ENCODE data around the gene SLK. TPM values are rescaled to one million over a fixed set of nuclear protein-coding genes. Genes with fewer than 3 reads are reported as not detected.

SLK gene
- total and polyA plus RNA-seq, 2 of the 13 experiments (the other 11 are each of a cell fraction or from before 2014, with no cell fraction given): 3.4 to 22.8 TPM

DNA sequence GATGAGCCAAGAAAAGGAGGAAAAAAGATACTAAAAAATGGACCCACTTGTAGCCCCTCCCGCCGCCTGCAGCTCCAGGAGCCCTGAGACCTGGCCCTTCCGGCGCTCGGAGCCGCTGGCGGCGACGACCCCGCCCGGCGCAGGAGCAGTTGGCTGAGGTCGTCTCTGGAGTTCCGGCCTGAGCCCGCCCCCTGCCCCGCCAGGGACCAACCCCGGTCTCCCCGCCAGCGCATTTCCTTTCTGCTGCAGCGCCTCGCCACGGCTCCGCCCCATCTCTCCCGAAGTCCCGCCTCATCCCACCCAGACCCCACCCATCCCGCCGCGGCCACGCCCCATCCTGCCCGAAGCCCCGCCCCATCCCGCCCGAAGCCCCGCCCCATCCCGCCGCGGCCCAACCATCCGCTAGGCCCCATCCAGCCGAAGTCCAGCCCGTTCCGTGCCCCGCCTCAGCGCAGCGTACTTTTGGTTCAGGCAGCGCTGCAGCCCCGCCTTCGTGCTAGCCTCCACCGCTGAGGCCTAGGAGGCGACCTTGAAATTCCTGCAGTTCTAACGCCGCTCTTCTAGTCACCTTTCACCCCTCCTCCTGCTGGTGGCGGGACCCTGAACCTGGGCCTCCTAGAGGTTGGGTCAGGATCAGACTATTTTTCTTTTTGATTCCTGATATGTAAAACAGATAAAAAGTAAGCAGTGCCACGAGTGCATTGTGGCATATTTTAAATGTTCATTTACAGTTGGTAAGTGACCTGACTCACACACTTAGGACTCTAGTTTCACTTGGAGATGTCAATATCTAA, 48.7 kb upstream of the SLK start, which contains the start of gene STN1 (continued):
- TF ChIP-seq, protein P1, sequence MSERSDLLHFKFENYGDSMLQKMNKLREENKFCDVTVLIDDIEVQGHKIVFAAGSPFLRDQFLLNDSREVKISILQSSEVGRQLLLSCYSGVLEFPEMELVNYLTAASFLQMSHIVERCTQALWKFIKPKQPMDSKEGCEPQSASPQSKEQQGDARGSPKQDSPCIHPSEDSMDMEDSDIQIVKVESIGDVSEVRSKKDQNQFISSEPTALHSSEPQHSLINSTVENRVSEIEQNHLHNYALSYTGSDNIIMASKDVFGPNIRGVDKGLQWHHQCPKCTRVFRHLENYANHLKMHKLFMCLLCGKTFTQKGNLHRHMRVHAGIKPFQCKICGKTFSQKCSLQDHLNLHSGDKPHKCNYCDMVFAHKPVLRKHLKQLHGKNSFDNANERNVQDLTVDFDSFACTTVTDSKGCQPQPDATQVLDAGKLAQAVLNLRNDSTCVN (CRISPR knock-in tag; IDR thresholded peaks at IDR 0.05; ENCODE audit: borderline replicate concordance): 0 out of 2 replicates have a peak, but pooled peaks have one; percentile 22
- TF ChIP-seq ZNF607 (CRISPR knock-in tag; IDR thresholded peaks at IDR 0.05; ENCODE audit: borderline replicate concordance) (0 out of 2 replicates have a peak, but pooled peaks have one; percentile 19), NFRKB (IDR thresholded peaks at IDR 0.05) (no peak), POLR2AphosphoS5 (IDR thresholded peaks at IDR 0.05; ENCODE audit: low read depth, low read length) (peak; percentile 88), ZNF75D (CRISPR knock-in tag; IDR thresholded peaks at IDR 0.05; ENCODE audit: borderline replicate concordance) (no peak), RFXAP (CRISPR knock-in tag; IDR thresholded peaks at IDR 0.05; ENCODE audit: borderline replicate concordance) (peak; percentile 76; the same call in 1 of the 2 replicates), GTF2F1 (IDR thresholded peaks at IDR 0.05; ENCODE audit: low read length) (no peak), MED8 (CRISPR knock-in tag; IDR thresholded peaks at IDR 0.05; ENCODE audit: insufficient replicate concordance) (peak; percentile 74), MAFF (IDR thresholded peaks at IDR 0.05; ENCODE audit: low read depth, low read length) (no peak), ZNF12 (CRISPR knock-in tag; IDR thresholded peaks at IDR 0.05) (0 out of 2 replicates have a peak, but pooled peaks have one; percentile 27), ZSCAN9 (CRISPR knock-in tag; IDR thresholded peaks at IDR 0.05; ENCODE audit: borderline replicate concordance) (peak; percentile 45; the same call in 1 of the 2 replicates), ZNF3 (CRISPR knock-in tag; IDR thresholded peaks at IDR 0.05) (0 out of 2 replicates have a peak, but pooled peaks have one; percentile 32), NCOA5 (CRISPR knock-in tag; IDR thresholded peaks at IDR 0.05) (no peak), HDAC2 (CRISPR knock-in tag; IDR thresholded peaks at IDR 0.05) (peak; percentile 75), ZNF333 (CRISPR knock-in tag; IDR thresholded peaks at IDR 0.05; ENCODE audit: borderline replicate concordance) (no peak), ARNTL (CRISPR knock-in tag; IDR thresholded peaks at IDR 0.05) (peak; percentile 73), PCBP2 (optimal IDR thresholded peaks at IDR 0.05; ENCODE audit: low read depth, low read length, poor library complexity, severe bottlenecking) (no peak), HNRNPUL1 (IDR thresholded peaks at IDR 0.05; ENCODE audit: low read depth, low read length) (no peak), MATR3 (CRISPR knock-in tag; IDR thresholded peaks at IDR 0.05) (no peak)
- TF ChIP-seq, protein P2, sequence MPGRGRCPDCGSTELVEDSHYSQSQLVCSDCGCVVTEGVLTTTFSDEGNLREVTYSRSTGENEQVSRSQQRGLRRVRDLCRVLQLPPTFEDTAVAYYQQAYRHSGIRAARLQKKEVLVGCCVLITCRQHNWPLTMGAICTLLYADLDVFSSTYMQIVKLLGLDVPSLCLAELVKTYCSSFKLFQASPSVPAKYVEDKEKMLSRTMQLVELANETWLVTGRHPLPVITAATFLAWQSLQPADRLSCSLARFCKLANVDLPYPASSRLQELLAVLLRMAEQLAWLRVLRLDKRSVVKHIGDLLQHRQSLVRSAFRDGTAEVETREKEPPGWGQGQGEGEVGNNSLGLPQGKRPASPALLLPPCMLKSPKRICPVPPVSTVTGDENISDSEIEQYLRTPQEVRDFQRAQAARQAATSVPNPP (CRISPR knock-in tag; IDR thresholded peaks at IDR 0.05): 0 out of 2 replicates have a peak, but pooled peaks have one; percentile 40
- TF ChIP-seq, protein P3, sequence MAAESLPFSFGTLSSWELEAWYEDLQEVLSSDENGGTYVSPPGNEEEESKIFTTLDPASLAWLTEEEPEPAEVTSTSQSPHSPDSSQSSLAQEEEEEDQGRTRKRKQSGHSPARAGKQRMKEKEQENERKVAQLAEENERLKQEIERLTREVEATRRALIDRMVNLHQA (CRISPR knock-in tag; IDR thresholded peaks at IDR 0.05): no peak
- TF ChIP-seq, protein P4, sequence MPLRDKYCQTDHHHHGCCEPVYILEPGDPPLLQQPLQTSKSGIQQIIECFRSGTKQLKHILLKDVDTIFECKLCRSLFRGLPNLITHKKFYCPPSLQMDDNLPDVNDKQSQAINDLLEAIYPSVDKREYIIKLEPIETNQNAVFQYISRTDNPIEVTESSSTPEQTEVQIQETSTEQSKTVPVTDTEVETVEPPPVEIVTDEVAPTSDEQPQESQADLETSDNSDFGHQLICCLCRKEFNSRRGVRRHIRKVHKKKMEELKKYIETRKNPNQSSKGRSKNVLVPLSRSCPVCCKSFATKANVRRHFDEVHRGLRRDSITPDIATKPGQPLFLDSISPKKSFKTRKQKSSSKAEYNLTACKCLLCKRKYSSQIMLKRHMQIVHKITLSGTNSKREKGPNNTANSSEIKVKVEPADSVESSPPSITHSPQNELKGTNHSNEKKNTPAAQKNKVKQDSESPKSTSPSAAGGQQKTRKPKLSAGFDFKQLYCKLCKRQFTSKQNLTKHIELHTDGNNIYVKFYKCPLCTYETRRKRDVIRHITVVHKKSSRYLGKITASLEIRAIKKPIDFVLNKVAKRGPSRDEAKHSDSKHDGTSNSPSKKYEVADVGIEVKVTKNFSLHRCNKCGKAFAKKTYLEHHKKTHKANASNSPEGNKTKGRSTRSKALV (CRISPR knock-in tag; IDR thresholded peaks at IDR 0.05): peak; percentile 56; the same call in 1 of the 2 replicates
- TF ChIP-seq, protein P5, sequence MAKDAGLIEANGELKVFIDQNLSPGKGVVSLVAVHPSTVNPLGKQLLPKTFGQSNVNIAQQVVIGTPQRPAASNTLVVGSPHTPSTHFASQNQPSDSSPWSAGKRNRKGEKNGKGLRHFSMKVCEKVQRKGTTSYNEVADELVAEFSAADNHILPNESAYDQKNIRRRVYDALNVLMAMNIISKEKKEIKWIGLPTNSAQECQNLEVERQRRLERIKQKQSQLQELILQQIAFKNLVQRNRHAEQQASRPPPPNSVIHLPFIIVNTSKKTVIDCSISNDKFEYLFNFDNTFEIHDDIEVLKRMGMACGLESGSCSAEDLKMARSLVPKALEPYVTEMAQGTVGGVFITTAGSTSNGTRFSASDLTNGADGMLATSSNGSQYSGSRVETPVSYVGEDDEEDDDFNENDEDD (CRISPR knock-in tag; IDR thresholded peaks at IDR 0.05; ENCODE audit: borderline replicate concordance): peak; percentile 72; the same call in 1 of the 2 replicates

All from HepG2 (cell line).